Measurements from ENCODE around the gene GP2. TPM values are rescaled to one million over a fixed set of nuclear protein-coding genes. Genes with fewer than 3 reads are reported as not detected.

GP2 gene
- total RNA-seq, 4 donors from 2014 or later, result 0.46 to 3.7 (median 2.3) TPM; not detected in 1

- TF ChIP-seq CTCF (IDR thresholded peaks at IDR 0.05), result no peak
- no peak for TF ChIP-seq POLR2A (IDR thresholded peaks at IDR 0.05)
- no peak overlapping the region for H3K4me3 ChIP-seq (ENCODE audit: low read depth, poor library complexity, severe bottlenecking)
Measured at GRCh38 chr16:20263138-20263855, 64.0 kb downstream of the GP2 start.

GRCh38 chr16:20262248-20262647 is 65.1 kb downstream of the GP2 start:
- intact Hi-C loops (cut with DNase I; ENCODE audit: low total_unique reads), result no loop called here
- no peak for DNase-seq (ENCODE audit: low spot score in 2 of 2)
- TF ChIP-seq POLR2A (IDR thresholded peaks at IDR 0.05) (no peak), CTCF (IDR thresholded peaks at IDR 0.05) (no peak)
- H3K4me3 ChIP-seq (ENCODE audit: low read depth, poor library complexity, severe bottlenecking), result no peak overlapping the region
- WGBS, 2 donors, result 88 to 97% methylated on average over 9 of the region's 9 CpGs

More at GRCh38 chr16:20263138-20263855, 64.0 kb downstream of the GP2 start:
- no peak for DNase-seq (ENCODE audit: low spot score in 2 of 2)
- intact Hi-C loops (cut with DNase I; ENCODE audit: low total_unique reads), result no loop called here
- 75 to 79% methylated on average over 12 of the region's 12 CpGs for WGBS, 2 donors

GRCh38 chr16:20260215-20261009 is 66.9 kb downstream of the GP2 start:
- TF ChIP-seq POLR2A (IDR thresholded peaks at IDR 0.05) (no peak), CTCF (IDR thresholded peaks at IDR 0.05) (no peak)
- 79 to 80% methylated on average over 11 of the region's 11 CpGs for WGBS, 2 donors
- intact Hi-C loops (cut with DNase I; ENCODE audit: low total_unique reads), result no loop called here
- no peak overlapping the region for H3K4me3 ChIP-seq (ENCODE audit: low read depth, poor library complexity, severe bottlenecking)
- no peak for DNase-seq (ENCODE audit: low spot score in 2 of 2)

Other genes with a start within 250 kb of the GP2 start
- not detected for gene UMOD, start 25.2 kb upstream of the GP2 start, total RNA-seq
- not detected for gene PDILT, start 77.2 kb upstream of the GP2 start, total RNA-seq
- 1 to 10 TPM; 1.5 to 5.5 (median 2.9) TPM for gene ACSM5, start 82.0 kb upstream of the GP2 start, total RNA-seq
- not detected for gene ACSM2A, start 124.0 kb upstream of the GP2 start, total RNA-seq
- not detected for gene ACSM2B, start 248.9 kb upstream of the GP2 start, total RNA-seq

Data from lower leg skin (tissue), 4 donors.